Small intestine (tissue), 7 donors: ENCODE data around the gene EML5. TPM values are rescaled to one million over a fixed set of nuclear protein-coding genes. Genes with fewer than 3 reads are reported as not detected.

Experiments used
- DNase-seq, 2 donors: peaks; one replicate each; pipeline versions ENCODE4 v3.0.0 to v3.0.0-alpha.2; 2013
- FAIRE-seq: peaks from 2 replicates; lab custom pipeline; 2012; peaks lifted over from hg19 to GRCh38; lab: Jason Lieb, UNC
- H3K27ac ChIP-seq, 3 donors: one replicate each; pipeline ENCODE4 v1.5.1; 2013; ENCODE audit warnings: low read length in 2 of 3, mild to moderate bottlenecking in 2 of 3, control low read depth in 1 of 3, inconsistent platforms in 1 of 3, low read depth in 1 of 3, moderate library complexity in 1 of 3
- H3K27me3 ChIP-seq, 3 donors: one replicate each; pipeline ENCODE4 v1.6.1; 2013; ENCODE audit warnings: low read length in 3 of 3, inconsistent platforms in 1 of 3; ENCODE audit not compliant: control insufficient read depth in 3 of 3, insufficient read depth in 3 of 3
- H3K36me3 ChIP-seq, 3 donors: one replicate each; pipeline ENCODE4 v1.6.1; 2013; ENCODE audit warnings: low read length in 3 of 3, inconsistent platforms in 1 of 3, low read depth in 1 of 3, mild to moderate bottlenecking in 1 of 3, moderate library complexity in 1 of 3; ENCODE audit not compliant: control insufficient read depth in 3 of 3, insufficient read depth in 2 of 3
- H3K4me1 ChIP-seq, 3 donors: one replicate each; pipeline ENCODE4 v1.6.1; 2013; ENCODE audit warnings: low read length in 2 of 3, inconsistent platforms in 1 of 3, low read depth in 1 of 3, mild to moderate bottlenecking in 1 of 3, moderate library complexity in 1 of 3; ENCODE audit not compliant: control insufficient read depth in 3 of 3, insufficient read depth in 2 of 3
- H3K4me3 ChIP-seq, 3 donors: one replicate each; pipeline ENCODE4 v1.5.1; 2013; ENCODE audit warnings: low read length in 3 of 3, control low read depth in 1 of 3, inconsistent platforms in 1 of 3, low read depth in 1 of 3, mild to moderate bottlenecking in 1 of 3, moderate library complexity in 1 of 3
- H3K9me3 ChIP-seq, 2 donors: one replicate each; pipeline ENCODE4 v1.6.1; 2013; ENCODE audit warnings: low read depth in 1 of 2, low read length in 1 of 2; ENCODE audit not compliant: control insufficient read depth in 2 of 2, insufficient read depth in 1 of 2
- WGBS, 3 donors: extraction: QIAGEN DNeasy Blood & Tissue Kit; methylation state at CpG; one replicate each; pipeline ENCODE4 v1.1.7; 2013; 5-methylcytosine and 5-hydroxymethylcytosine counted together
- polyA plus RNA-seq, 4 donors: library from polyadenylated mRNA; stranded (reverse) in 3 of 4; unstranded in 1 of 4; fragments of 200-250 nt in 3 of 4; fragments of 120-200 nt in 1 of 4; gene quantifications; one replicate each; pipeline versions ENCODE4 v1.2.1 to v1.2.3, GENCODE V29; 2013
- donor health status: healthy with polysubstance abuse.
- donor health status: control.
- donor health status: control.
- donor health status: Bipolar disorder and iron deficiency.
- donor health status: healthy.

The EML5 gene
- polyA plus RNA-seq, 4 donors = 0.70 to 1.5 TPM; not detected in 2

- Histone ChIP-seq H3K9me3 (no peaks in the 10 kb centered on the region), H3K36me3 (peaks cover 6 to 36% (median 13%) of the 10 kb centered on the region in 3 donors)
These were observed 204.7 kb downstream of the EML5 start for GRCh38 chr14:88588081-88588480.

DNA sequence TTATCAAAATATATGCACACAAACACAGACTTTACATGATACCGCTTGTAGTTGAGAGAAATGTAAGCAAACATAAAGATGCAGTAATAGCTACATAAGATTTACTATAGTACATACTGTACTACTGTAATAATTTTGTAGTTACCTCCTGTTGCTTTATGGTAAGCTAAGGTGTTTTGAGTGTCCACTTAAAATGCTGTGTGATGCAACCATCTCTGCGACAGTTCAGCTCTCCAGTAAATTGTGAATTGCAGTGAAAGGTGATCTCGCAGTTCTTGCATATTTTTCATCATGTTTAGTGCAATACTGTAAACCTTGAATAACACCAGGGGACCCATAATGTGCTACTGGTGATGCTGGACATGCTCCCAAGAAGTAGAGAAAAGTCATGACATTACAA lies 208.3 kb downstream of the EML5 start:
- no peaks in the 10 kb centered on the region for H3K27me3 ChIP-seq
- no peaks in the 10 kb centered on the region for H3K9me3 ChIP-seq
- no peak overlapping the region for H3K4me3 ChIP-seq
- DNase-seq = no peak
- no peak overlapping the region for H3K27ac ChIP-seq
- 96 to 98% (median 96%) methylated on average over 3 of the region's 3 CpGs for WGBS, 3 donors
- no peak for FAIRE-seq
- peaks cover 5 to 37% (median 7%) of the 10 kb centered on the region in 3 donors for H3K36me3 ChIP-seq
- H3K4me1 ChIP-seq = no peaks in the 10 kb centered on the region

More at GRCh38 chr14:88588081-88588480, 204.7 kb downstream of the EML5 start:
- Histone ChIP-seq H3K27me3 (no peaks in the 10 kb centered on the region), H3K4me3 (no peak overlapping the region), H3K4me1 (no peaks in the 10 kb centered on the region), H3K27ac (no peak overlapping the region)
- WGBS, 3 donors = 94% methylated on average over 5 of the region's 5 CpGs
- FAIRE-seq = no peak
- DNase-seq = no peak

DNA sequence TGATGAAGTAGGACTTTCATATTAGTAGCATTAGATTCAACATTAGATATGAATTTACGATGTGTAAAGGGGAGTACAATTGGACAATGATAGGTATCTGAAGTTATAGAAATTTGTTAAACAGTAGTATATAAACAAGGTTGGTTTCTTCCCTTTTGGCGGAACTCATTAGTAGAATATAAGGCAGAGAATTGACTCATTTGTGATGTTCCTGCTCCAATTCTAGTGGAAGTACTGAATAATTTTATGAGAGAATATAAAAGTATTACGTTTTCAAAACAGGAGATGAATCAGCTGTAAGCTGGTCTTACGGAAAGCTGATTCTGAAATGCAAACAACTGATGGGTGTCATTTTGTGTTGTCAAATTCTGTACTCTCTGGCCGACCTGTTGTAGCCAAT lies 216.5 kb downstream of the EML5 start:
- H3K36me3 ChIP-seq = peaks cover 15 to 49% (median 24%) of the 10 kb centered on the region in 3 donors

GRCh38 chr14:88572117-88572516 lies 220.6 kb downstream of the EML5 start:
- Histone ChIP-seq H3K36me3 (peaks cover 24 to 46% (median 37%) of the 10 kb centered on the region in 3 donors), H3K27ac (no peak overlapping the region), H3K4me3 (no peak overlapping the region), H3K9me3 (no peaks in the 10 kb centered on the region), H3K27me3 (no peaks in the 10 kb centered on the region), H3K4me1 (no peaks in the 10 kb centered on the region)
- DNase-seq (no peak), FAIRE-seq (no peak)
- 96 to 97% (median 97%) methylated on average over 4 of the region's 4 CpGs for WGBS, 3 donors

More for the DNA sequence above, 216.5 kb downstream of the EML5 start:
- FAIRE-seq (no peak), DNase-seq (no peak)
- no peak overlapping the region for H3K27ac ChIP-seq
- 93 to 95% (median 93%) methylated on average over 5 of the region's 5 CpGs for WGBS, 3 donors
- no peaks in the 10 kb centered on the region for H3K27me3 ChIP-seq
- no peaks in the 10 kb centered on the region for H3K4me1 ChIP-seq
- H3K4me3 ChIP-seq = no peak overlapping the region
- H3K9me3 ChIP-seq = no peaks in the 10 kb centered on the region

GRCh38 chr14:88568196-88568595 lies 224.6 kb downstream of the EML5 start:
- no peaks in the 10 kb centered on the region for H3K27me3 ChIP-seq
- H3K9me3 ChIP-seq = no peaks in the 10 kb centered on the region
- FAIRE-seq = no peak
- DNase-seq = no peak
- H3K4me1 ChIP-seq = peaks cover 0 to 3% (median 3%) of the 10 kb centered on the region in 3 donors
- peaks cover 12 to 26% (median 26%) of the 10 kb centered on the region in 3 donors for H3K36me3 ChIP-seq
- WGBS, 3 donors = 74 to 78% (median 77%) methylated on average over 3 of the region's 3 CpGs
- H3K27ac ChIP-seq = no peak overlapping the region
- no peak overlapping the region for H3K4me3 ChIP-seq

GRCh38 chr14:88565427-88565826 lies 227.3 kb downstream of the EML5 start:
- no peak overlapping the region for H3K27ac ChIP-seq
- peaks cover 9 to 19% (median 14%) of the 10 kb centered on the region in 3 donors for H3K36me3 ChIP-seq
- peaks cover 0 to 2% (median 0%) of the 10 kb centered on the region in 3 donors for H3K27me3 ChIP-seq
- no peaks in the 10 kb centered on the region for H3K9me3 ChIP-seq
- FAIRE-seq (no peak), DNase-seq (no peak)
- H3K4me1 ChIP-seq = peaks cover 0 to 10% (median 6%) of the 10 kb centered on the region in 3 donors
- H3K4me3 ChIP-seq = no peak overlapping the region
- WGBS, 3 donors = 92 to 93% (median 92%) methylated on average over 5 of the region's 5 CpGs

DNA sequence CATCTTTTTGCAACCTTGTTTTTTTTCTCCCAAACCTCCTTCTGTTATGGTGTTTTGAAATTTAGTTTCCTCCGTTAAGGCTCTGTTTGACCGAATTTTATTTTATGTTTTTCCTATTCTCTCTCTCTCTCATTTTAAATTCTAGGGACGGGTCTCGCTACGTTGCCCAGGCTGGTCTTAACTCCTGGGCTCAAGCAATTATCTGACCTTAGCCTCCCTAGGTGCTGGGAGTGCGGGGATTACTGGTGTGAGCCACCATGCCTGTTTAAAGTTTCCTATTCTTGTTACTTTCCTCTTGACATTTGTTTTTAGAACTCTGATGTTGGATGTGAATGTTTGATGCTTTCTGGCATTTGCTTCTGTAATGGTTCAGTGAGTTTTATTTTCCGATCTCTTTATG lies 228.9 kb downstream of the EML5 start:
- H3K27ac ChIP-seq = peak overlapping the region in 1 of 3 donors; percentile 10
- H3K36me3 ChIP-seq = peaks cover 7 to 10% (median 9%) of the 10 kb centered on the region in 3 donors
- DNase-seq (no peak), FAIRE-seq (no peak)
- peaks cover 0 to 2% (median 0%) of the 10 kb centered on the region in 3 donors for H3K27me3 ChIP-seq
- 7 to 28% (median 23%) methylated on average over 7 of the region's 7 CpGs for WGBS, 3 donors
- H3K9me3 ChIP-seq = no peaks in the 10 kb centered on the region
- H3K4me1 ChIP-seq = peaks cover 0 to 10% (median 6%) of the 10 kb centered on the region in 3 donors
- H3K4me3 ChIP-seq = peak overlapping the region; percentile 88 to 98 (median 98)

DNA sequence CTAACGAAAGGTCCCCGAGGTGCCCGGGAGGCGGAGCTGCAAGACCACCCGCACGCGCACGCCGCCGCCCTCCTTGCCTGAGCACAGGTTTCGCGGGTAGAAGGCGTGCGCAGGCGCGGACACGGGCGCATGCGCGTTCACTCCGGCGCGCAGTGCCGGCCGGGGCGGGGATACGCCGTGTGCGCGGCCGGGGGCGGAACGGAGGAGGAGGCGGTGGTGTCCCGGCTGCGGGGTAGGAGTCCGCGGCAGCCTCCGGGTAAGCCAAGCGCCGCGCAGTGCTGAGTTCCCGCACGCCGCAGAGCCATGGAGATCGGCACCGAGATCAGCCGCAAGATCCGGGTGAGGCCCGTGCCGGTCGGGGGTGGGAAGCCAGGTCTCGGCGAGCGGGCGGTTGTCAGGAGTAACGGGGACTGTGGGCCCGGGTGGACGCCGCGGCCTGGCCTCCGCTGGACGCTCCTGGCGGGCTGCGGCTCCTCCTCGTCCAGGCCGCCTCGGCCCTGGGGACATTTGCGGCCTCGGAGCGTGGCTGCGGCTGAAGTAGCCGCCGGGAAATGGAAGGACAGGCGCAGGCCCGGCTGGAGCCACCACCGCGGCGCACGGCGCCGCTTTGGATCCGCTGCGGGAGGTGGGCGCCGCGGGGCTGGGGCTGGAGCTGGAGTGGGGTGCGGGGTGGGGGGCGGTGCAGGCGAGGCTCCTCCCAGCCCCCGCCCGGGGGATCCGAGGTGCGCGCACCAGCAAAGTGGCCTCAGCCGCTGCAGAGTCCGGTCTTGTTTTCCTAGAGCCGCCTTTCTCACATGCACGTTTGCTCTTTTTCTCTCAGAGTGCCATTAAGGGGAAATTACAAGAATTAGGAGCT lies 229.7 kb downstream of the EML5 start, which contains the start of gene ZC3H14:
TSS of gene ZC3H14 (plus strand) at position 207 of the 856 bp plus-strand sequence. CDS start at position 304, 97 bp downstream.
- Histone ChIP-seq H3K27ac (peak within 1 kb of the TSS; percentile 94 to 95 (median 95)), H3K4me3 (peak within 1 kb of the TSS; percentile 88 to 98 (median 98)), H3K9me3 (no peaks in the 10 kb centered on the region), H3K27me3 (peaks cover 0 to 2% (median 0%) of the 10 kb centered on the region in 3 donors), H3K4me1 (peaks cover 0 to 10% (median 6%) of the 10 kb centered on the region in 3 donors), H3K36me3 (peaks cover 2 to 3% (median 2%) of the 10 kb centered on the region in 3 donors)
- 0 to 1% (median 0%) methylated on average over 68 to 99 of the region's 99 CpGs for WGBS, 3 donors
- DNase-seq (peak; percentile 86 to 94), FAIRE-seq (no peak)
